OCI-M2 (cell line): ENCODE measurements around the gene CHID1.

Experiments used
- DNase-seq: peaks from one replicate; lab custom pipeline; 2025; ENCODE audit not compliant: unreplicated experiment; lab: John Stamatoyannopoulos, UW

CHID1 gene

DNA sequence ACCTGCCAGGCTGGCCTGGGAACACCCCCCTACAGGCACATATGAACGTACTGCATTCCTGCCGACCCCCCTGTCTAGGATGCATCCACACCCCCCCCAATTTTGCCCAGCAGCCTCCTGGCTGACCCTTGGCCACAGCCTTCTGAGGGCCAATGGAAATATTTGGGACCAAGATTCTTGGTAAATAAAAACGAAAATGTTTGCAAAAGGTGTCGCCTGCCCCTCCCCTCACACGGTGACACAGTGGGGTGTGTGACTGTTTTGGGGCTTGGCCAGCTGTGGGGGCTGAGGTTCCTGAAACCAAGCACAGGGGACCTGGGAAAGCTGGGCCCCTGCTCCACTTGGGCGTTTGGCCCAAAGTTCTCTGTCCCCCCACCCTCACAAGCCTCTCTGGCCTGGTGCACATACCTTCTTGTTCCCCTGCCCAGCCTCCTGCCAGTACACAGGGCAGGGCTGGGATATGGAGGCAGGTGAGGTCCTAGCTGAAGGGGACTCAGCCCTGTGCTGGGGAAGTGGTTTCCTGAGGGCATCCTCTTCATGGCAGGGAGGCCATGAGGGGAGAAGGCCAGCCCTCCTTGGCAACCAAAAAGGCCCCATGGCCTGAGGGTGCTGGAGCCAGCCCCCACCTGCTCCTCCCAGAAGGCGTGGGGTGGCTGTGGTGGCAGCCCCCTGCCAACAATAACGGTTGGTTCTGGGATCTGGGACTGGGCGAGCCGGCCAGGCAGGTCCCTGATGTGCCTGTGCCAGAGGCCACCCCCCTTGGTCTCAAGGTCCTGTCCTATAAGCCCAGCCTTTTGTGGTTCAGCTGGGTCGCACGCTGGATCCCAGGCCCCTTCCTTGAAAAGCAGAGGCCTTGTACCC is 85.0 kb downstream of the CHID1 start:
- no peak for DNase-seq

DNA sequence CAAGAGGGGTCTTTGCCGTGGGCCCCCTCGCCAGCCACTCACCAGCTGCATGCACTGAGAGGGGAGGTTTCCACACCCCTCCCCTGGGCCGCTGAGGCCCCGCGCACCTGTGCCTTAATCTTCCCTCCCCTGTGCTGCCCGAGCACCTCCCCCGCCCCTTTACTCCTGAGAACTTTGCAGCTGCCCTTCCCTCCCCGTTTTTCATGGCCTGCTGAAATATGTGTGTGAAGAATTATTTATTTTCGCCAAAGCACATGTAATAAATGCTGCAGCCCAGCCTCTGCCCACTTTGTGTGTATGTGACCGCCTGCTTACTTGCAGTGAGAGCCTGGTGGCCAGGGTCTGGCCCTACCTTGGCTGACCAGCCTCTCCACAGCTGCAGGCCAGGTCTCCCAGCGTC is 85.7 kb downstream of the CHID1 start:
- no peak for DNase-seq

DNA sequence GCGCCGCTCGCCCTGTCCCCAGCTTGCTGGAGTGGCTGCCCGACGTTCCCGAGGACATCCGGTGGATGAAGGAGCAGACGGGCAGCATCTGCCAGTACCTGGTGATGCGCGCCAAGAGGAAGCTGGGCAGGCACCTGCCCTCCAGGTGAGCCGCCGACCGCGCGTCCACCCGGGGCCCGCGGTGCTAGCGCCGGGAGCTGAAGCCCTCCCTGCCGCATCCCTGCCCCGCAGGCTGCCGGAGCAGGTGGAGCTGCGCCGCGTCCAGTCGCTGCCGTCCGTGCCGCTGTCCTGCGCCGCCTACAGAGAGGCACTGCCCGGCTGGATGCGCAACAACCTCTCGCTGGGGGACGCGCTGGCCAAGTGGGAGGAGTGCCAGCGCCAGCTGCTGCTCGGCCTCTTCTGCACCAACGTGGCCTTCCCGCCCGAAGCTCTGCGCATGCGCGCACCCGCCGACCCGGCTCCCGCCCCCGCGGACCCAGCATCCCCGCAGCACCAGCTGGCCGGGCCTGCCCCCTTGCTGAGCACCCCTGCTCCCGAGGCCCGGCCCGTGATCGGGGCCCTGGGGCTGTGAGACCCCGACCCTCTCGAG is 86.2 kb downstream of the CHID1 start:
- DNase-seq, result no peak

DNA sequence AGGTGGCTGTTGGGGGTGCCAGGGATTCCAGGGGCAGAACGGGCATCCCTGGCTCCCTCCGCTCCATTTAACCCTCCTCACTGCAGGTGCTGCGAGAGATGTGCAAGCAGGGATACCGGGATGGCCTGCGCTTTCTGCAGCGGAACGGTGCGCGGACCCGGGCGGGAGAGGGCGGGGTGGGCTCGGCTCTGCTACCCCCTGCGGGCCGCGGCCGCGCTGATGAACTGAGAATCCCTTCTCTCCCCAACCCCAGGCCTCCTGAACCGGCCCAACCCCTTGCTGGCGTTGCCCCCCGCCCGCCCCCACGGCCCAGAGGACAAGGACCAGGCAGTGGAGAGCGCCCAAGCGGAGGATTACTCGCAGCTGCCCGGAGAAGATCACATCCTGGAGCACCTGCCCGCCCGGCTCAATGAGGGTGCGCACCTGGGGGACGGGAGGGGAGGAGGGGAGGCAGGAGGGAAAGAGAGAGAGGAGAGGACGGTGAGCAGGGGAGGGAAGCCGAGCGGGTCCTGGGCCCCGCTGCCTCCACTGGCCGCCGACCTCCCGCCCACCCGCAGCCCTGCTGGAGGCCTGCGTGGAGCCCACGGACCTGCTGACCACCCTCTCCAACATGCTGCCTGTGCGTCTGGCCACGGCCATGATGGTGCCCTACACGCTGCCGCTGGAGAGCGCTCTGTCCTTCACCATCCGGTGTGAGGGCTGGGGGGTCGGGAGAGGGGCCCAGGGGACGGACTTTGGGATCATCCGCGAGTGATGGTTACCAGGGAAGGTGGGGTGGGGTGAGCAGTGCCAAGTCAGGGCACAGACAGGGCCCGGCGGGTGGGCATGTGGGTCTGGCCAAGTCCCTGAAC is 86.9 kb downstream of the CHID1 start:
- DNase-seq, result no peak

- no peak for DNase-seq
Measured at GRCh38 chr11:821512-822371, 88.9 kb downstream of the CHID1 start.

DNA sequence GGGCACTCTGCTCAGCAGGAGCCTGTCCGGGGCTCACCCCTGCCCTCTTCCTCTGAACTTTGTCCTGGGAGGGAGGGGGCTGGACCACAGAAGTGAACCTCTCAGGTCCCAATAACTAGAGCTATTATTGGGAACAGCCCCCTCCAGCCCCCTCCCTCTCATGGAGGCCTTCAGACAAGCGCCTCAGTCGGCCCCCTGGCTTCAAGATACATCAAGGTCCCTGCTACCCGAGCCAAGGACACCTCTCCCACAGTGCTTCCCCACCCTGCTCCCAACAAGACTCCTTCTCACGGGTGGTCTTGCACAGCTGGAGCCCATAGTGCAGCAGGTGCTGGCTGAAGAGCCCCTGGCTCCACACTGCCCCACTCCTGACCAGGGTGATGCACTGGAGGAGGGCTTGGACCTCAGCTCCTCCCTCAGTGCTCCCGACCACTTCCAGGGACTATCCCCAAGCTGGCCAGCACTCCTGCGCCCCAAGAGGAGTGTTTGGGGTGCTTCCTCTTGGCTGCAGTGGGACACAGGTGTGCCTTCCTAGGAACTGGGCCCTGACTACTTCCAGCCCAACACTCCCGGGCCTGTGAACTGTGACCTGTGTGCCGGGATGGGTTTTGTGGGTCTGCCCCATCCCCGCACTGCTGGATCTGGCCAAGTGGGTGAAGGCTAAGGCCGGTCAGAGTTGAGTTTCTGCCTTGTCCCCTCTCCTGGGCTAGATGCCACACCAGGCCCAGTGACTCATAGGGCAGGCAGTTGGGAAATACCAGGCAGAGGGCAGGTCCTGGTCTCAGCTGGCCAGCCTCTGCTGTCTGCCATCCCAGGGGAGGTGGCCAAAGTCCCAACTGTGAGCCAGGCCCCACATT is 89.7 kb downstream of the CHID1 start:
- no peak for DNase-seq

GRCh38 chr11:819943-820649 is 90.5 kb downstream of the CHID1 start:
- DNase-seq, result no peak

DNA sequence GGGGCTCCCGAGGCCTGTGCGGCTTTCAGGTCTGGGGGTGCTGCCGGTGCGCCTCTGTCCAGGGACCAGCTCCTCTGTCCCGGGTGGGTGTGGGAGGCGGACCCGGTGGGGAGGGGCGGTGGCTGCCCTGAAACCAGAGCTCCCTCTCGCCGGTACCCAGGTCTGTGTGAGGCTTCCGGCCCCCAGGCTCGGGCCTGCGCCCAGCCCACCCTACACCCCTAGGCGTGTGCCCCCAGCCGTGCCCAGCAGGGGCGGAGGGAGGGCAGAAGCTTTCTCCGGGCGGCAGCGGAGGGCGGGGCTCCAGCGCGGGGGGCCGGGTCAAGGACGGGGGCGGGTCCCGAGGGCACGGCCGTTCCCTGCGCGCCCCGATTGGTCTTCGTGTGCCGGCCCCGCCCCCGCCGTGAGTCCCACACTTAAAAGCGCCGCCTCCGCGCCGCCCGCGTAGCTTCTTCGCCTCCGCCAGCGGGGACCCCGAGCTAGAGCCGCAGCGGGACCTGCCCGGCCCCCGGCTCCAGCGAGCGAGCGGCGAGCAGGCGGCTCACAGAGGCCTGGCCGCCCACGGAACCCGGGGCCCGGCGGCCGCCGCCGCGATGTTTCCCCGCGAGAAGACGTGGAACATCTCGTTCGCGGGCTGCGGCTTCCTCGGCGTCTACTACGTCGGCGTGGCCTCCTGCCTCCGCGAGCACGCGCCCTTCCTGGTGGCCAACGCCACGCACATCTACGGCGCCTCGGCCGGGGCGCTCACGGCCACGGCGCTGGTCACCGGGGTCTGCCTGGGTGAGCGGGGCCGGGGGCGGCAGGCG is 91.3 kb downstream of the CHID1 start:
- no peak for DNase-seq

DNA sequence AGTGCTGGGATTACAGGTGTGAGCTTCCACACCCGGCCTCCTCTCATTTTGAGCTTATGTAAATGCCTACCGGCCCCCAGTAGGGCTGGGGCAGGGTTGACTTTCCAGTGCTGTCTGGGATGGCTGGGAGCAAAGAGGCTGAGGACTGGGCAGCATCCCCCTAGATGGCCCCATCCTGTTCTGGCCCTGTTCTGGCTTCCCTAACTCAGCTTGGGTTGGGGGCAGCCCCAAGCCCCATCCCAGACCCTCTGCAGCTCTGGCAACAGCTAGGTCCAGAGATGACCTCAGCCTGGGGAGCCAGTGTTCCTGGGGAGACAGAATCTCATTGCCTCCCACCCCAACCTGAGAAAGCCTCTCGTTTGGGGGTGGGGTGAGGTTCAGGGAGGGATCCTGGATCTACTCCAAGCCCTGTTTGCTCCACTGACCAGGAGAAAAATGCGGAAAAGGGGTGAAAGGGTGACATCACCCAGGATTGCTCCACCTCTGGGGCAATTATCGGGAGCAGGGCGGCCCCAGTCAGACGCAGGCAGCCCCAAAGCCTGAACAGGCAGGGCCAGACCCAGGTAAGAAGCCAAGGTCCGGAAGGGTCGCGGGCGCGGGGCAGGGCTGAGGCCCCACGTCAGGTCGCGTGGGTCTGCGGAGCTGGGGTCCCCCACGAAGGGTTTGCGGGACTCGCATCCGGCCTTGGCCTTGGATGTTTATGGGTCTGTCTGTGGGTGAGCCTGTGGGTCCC is 92.0 kb downstream of the CHID1 start, which contains the start of gene PNPLA2:
Gene PNPLA2 (plus strand): TSS at position 519 of the 733 bp plus-strand sequence. CDS start 805 bp downstream, outside the sequence.
- no peak for DNase-seq
